Coronary artery (tissue), 2 donors: ENCODE measurements around the gene WDR64.

Experiments
- DNase-seq: peaks from one replicate; pipeline ENCODE4 v3.0.0-alpha.2; 2017; ENCODE audit warnings: low spot score
- H3K27ac ChIP-seq, 2 donors: fragments of 200-600 bp; sonication (generic); one replicate each; pipeline ENCODE4 v1.5.1; 2016 to 2019
- H3K4me3 ChIP-seq: fragments of 200-600 bp; sonication (generic); 2 replicates; pipeline ENCODE4 v1.5.1; 2016; ENCODE audit warnings: mild to moderate bottlenecking, moderate library complexity
- TF ChIP-seq, protein P1 (sequence below): fragments of 200-600 bp; sonication (generic); IDR thresholded peaks from one replicate; pipeline ENCODE4 v1.5.1; 2019; ENCODE audit warnings: antibody characterized with exemption

The WDR64 gene

DNA sequence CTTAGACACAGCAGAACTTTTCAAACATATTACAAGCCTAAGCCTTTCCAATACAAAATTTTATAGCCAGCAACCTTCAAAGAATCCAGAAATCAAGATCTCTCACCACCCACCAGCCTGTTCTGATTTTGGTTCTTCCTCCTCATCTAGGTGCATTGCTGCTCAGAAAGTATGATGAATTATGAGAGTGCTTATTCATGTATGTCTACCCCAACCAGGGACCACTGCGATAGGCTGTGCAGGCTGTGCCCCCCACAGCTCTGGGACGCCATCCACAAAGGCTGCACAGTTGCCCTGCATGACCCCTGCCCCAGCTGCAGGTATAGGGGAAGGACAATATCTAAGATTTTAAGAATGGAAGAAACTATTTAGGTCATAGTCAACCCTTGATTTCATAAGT is 55.4 kb downstream of the WDR64 start:
- H3K4me3 ChIP-seq, result no peak overlapping the region
- DNase-seq, result no peak
- no peak overlapping the region for H3K27ac ChIP-seq
- TF ChIP-seq, protein P1, sequence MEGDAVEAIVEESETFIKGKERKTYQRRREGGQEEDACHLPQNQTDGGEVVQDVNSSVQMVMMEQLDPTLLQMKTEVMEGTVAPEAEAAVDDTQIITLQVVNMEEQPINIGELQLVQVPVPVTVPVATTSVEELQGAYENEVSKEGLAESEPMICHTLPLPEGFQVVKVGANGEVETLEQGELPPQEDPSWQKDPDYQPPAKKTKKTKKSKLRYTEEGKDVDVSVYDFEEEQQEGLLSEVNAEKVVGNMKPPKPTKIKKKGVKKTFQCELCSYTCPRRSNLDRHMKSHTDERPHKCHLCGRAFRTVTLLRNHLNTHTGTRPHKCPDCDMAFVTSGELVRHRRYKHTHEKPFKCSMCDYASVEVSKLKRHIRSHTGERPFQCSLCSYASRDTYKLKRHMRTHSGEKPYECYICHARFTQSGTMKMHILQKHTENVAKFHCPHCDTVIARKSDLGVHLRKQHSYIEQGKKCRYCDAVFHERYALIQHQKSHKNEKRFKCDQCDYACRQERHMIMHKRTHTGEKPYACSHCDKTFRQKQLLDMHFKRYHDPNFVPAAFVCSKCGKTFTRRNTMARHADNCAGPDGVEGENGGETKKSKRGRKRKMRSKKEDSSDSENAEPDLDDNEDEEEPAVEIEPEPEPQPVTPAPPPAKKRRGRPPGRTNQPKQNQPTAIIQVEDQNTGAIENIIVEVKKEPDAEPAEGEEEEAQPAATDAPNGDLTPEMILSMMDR, result no peak

GRCh38 chr1:241711326-241711725 is 59.2 kb downstream of the WDR64 start:
- no peak for DNase-seq
- no peak overlapping the region for H3K4me3 ChIP-seq
- no peak overlapping the region for H3K27ac ChIP-seq
- TF ChIP-seq, protein P1, result no peak

- no peak for DNase-seq
- H3K27ac ChIP-seq, result no peak overlapping the region
- H3K4me3 ChIP-seq, result no peak overlapping the region
- TF ChIP-seq, protein P1, result no peak
Observed at GRCh38 chr1:241713316-241713715, 61.2 kb downstream of the WDR64 start.

GRCh38 chr1:241714321-241715218 is 62.5 kb downstream of the WDR64 start:
- TF ChIP-seq, protein P1, result no peak
- Histone ChIP-seq H3K4me3 (no peak overlapping the region), H3K27ac (no peak overlapping the region)
- no peak for DNase-seq

DNA sequence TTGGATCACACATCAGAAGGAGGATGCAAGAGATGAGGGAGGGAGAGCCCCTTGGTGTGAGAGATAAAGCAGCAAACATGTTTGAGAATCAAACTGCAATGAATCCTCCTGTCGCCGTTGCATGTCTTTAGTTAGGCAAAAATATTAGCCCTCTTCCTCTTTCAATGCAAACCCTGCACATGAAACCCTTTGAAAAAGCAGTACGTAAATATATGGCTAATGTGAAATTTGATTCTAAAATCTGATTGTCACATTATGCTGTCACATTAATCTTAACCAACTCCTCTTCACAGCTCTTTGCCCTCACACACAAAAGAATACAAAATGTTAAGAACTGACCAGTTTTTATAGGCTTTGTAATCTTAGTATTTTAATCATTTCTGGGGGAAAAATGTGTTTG is 63.4 kb downstream of the WDR64 start:
- DNase-seq, result no peak
- TF ChIP-seq, protein P1, result no peak
- H3K27ac ChIP-seq, result no peak overlapping the region

GRCh38 chr1:241715956-241716355 is 63.9 kb downstream of the WDR64 start:
- TF ChIP-seq, protein P1, result no peak
- no peak overlapping the region for H3K4me3 ChIP-seq
- no peak for DNase-seq
- H3K27ac ChIP-seq, result no peak overlapping the region

More for the DNA sequence above, 63.4 kb downstream of the WDR64 start:
- H3K4me3 ChIP-seq, result no peak overlapping the region
